RWPE1 (cell line): Measurements from ENCODE around the gene SIAH2.

Experiments used
- CTCF ChIA-PET: fragments of 350-600 bp; sonication (Branson Sonifier 250); formaldehyde crosslinking; extraction: SDS; loops from one replicate; lab custom pipeline; 2021; lab: Yijun Ruan, JAX
- POLR2A ChIA-PET: fragments of 400-600 bp; formaldehyde crosslinking; extraction: SDS; loops from one replicate; lab custom pipeline; 2020; ENCODE audit warnings: antibody characterized with exemption; ENCODE audit not compliant: low non-redundant PET; lab: Yijun Ruan, JAX
- DNase-seq: peaks from one replicate; pipeline ENCODE4 v3.0.0; 2012; ENCODE audit warnings: low spot score
- H3K27ac ChIP-seq: fragments of 450-650 bp; 2 replicates; pipeline ENCODE4 v1.5.1; 2017
- CTCF ChIP-seq: fragments of 450-650 bp; conservative IDR thresholded peaks from 2 replicates; pipeline ENCODE4 v1.5.1; 2017; ENCODE audit warnings: low read depth, mild to moderate bottlenecking

Gene SIAH2

DNA sequence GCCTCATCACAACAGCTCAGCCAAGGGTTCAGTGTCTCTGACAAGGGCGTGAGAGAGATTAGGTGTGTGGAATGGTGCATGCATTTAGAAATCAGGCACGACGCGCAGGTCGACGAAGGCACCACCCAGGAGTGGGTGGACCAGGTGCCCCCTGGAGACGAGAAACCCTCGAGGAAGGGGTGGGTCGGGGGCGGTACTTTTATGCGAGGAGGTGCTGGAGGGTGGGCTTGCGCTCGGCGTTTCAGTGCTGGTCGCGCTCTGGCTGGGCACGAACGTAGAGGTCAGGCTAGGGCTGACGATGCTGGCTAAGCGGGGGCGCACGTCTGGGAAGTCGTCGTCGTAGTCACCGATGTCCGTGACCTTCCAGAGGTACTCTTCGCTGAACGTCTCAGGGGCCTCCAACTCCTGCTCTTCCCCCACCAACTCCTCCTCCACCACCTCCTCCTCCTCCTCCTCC lies 59.6 kb downstream of the SIAH2 start:
- DNase-seq: no peak
- no peak for TF ChIP-seq CTCF
- POLR2A ChIA-PET: no interaction called here
- CTCF ChIA-PET: interaction anchor here (0.6 kb wide), 2 partner anchors 213 to 342 kb away, joined by 3 read pairs; no protein-coding TSS in a partner anchor
- H3K27ac ChIP-seq: peak overlapping the region; percentile 74

GRCh38 chr3:150699068-150699639 lies 63.8 kb downstream of the SIAH2 start:
- peak; percentile 48 for DNase-seq
- TF ChIP-seq CTCF: no peak
- CTCF ChIA-PET: no interaction called here
- H3K27ac ChIP-seq: peak overlapping the region; percentile 17; the same call in 1 of the 2 replicates
- POLR2A ChIA-PET: no interaction called here

DNA sequence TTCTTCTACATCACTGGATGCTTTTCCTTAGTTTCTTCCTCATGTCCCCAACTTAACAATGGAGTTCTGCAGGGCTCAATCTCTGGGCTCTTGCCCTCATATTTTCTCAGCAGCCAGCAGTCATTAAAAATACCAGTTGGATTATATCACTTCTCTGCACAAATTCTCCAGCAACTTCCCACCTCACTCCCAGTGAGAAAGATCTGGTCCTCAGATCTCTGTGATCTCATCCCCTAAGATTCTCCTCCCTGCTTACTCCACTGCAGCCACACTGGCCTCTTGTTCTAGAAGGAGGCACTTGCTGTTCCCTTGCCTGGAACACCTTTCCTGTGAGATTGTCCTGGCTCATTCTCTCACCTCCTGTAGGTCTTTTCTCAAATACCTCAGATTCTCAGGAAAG lies 65.3 kb downstream of the SIAH2 start:
- POLR2A ChIA-PET: no interaction called here
- CTCF ChIA-PET: no interaction called here
- H3K27ac ChIP-seq: no peak overlapping the region
- no peak for TF ChIP-seq CTCF
- DNase-seq: no peak

DNA sequence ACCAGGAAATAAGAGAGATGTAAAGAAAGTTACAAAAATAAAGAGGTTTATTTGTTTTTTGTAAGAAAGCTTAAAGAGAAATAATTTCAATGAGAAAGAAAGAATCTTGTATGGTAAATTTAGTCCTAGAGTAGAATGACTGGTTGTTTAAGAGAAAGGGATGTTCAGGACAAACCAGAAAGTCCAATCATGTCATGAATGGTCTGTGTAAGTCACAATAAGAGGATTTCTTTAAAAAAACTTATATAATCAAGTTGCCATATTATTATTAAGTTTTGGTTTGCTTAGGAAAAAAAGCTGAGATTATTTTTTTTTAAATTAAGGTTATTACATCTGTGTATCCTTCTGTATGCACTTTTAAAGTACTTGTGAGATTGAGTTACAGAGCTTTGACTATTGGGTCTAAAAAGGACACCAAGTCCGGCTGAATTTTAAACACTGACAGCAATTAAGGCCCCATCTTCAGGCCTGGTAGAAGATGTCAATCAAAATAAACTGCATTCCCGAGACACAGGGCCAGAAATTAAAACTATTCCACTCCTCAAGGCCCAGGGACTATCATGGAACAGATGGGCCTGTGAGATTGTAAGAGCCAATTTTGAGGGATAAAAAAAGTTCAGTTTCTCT lies 71.4 kb downstream of the SIAH2 start:
- ChIA-PET POLR2A (no interaction called here), CTCF (interaction anchor here (0.6 to 0.7 kb wide), 2 partner anchors 25 to 1460 kb away, joined by 3 read pairs; no protein-coding TSS in a partner anchor)
- no peak for DNase-seq
- TF ChIP-seq CTCF: no peak
- H3K27ac ChIP-seq: no peak overlapping the region
